Fibroblast of the aortic adventitia (primary cell): ENCODE measurements around the gene HS3ST6. TPM values are rescaled to one million over a fixed set of nuclear protein-coding genes. Genes with fewer than 3 reads are reported as not detected.

Experiments
- DNase-seq: peaks from one replicate; pipeline ENCODE4 v3.0.0-alpha.2; 2010; ENCODE audit warnings: low read depth
- H3K4me3 ChIP-seq: 2 replicates; pipeline ENCODE4 v1.5.1; 2011; ENCODE audit warnings: low read depth, mild to moderate bottlenecking, control low read depth, low read length, moderate library complexity
- CTCF ChIP-seq: IDR thresholded peaks from 2 replicates; pipeline ENCODE4 v1.5.1; 2011; ENCODE audit warnings: mild to moderate bottlenecking, low read length, control low read depth, inconsistent platforms; ENCODE audit not compliant: insufficient read depth
- total RNA-seq: library from RNA; depleted of rRNA; stranded (reverse); fragments of >200 nt; gene quantifications from 2 replicates; pipeline ENCODE4 v1.2.3, GENCODE V29; 2012; ENCODE audit warnings: low replicate concordance

Gene HS3ST6
- total RNA-seq, 1 donor, result not detected

- H3K4me3 ChIP-seq, result peak overlapping the region; percentile 66
- peak; percentile 74 for DNase-seq
- TF ChIP-seq CTCF, result peak; percentile 63
Measured at GRCh38 chr16:1929578-1930337, 11.5 kb upstream of the HS3ST6 start.

DNA sequence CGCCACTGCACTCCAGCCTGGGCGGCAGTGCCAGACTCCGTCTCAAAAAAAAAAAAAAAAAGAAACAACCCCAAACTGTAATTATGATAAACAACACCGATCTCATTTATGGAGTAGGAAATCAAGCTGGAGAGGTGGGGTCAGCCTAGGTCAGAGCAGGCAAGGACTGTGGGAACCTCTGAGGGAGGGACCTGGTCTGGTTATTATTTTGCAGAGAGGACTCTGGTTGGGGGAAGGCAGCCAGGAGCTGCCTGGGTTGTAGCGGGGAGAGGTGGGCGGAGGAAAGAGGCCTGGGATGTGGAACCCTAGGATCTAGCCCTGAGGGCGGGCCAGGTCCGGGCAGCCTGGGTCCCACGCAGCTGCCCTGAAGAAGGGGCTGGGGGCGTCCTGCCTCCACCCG lies 10.9 kb upstream of the HS3ST6 start:
- DNase-seq, result peak; percentile 12
- TF ChIP-seq CTCF, result no peak
- H3K4me3 ChIP-seq, result peak overlapping the region; percentile 66

DNA sequence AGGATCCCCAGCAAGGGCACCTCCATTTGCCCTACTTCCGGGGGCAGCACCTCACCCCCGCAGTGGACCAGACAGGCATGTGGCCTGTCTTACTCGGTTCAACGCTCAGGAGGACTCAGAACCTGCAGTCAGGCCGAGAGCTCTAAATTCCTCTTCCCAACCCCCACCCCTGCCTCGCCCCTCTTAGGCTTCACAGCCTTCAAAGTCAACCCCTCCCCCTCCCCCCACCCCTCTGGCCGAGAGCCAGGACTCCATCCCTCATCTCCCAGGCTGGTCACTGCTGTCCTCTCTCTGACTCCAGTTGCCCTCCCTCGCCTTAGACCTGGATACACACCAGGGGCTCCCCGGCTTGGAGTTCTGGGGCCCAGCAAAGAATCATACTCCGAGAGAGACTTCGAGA lies 8.1 kb upstream of the HS3ST6 start:
- no peak for DNase-seq

DNA sequence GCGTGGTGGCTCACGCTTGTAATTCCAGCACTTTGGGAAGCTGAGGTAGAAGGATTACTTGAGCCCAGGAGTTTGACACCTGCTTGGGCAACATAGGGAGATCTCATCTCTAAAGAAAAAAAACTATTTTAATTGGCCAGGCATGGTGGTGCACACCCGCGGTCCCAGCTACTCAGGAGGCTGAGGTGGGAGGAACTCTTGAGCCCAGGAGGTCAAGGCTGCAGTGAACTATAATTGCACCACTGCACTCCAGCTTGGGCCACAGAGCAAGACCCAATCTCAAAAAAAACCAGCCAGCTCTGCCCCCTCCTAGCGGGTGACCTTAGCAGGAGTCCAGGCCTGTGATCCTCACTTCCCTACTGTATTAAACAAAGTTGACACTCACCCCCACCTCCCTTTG lies 5.9 kb upstream of the HS3ST6 start:
- TF ChIP-seq CTCF, result no peak
- no peak for DNase-seq
- H3K4me3 ChIP-seq, result no peak overlapping the region

More for the DNA sequence above, 8.1 kb upstream of the HS3ST6 start:
- TF ChIP-seq CTCF, result no peak
- no peak overlapping the region for H3K4me3 ChIP-seq

- DNase-seq, result peak; percentile 46
- TF ChIP-seq CTCF, result peak; percentile 21
- no peak overlapping the region for H3K4me3 ChIP-seq
Measured at GRCh38 chr16:1923299-1924034, 5.3 kb upstream of the HS3ST6 start.

DNA sequence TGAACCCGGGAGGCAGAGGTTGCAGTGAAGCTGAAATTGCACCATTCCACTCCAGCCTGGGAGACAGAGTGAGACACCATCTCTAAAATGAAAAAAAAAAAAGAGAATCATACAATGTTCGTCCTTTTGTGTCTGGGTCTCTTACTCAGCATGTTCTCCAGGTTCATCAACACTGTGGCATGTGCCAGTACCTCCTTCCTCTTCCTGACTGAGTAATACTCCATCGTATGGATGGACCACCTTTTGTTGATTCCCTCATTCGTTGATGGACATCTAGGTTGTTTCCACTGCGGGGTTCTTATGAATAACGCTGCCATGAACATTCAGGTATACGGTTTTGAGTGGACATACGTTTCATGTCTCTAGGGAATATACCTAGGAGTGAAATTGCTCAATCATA lies 4.1 kb upstream of the HS3ST6 start:
- no peak for TF ChIP-seq CTCF
- no peak overlapping the region for H3K4me3 ChIP-seq
- DNase-seq, result no peak
